ENCODE measurements around the gene ANP32D.

DNA sequence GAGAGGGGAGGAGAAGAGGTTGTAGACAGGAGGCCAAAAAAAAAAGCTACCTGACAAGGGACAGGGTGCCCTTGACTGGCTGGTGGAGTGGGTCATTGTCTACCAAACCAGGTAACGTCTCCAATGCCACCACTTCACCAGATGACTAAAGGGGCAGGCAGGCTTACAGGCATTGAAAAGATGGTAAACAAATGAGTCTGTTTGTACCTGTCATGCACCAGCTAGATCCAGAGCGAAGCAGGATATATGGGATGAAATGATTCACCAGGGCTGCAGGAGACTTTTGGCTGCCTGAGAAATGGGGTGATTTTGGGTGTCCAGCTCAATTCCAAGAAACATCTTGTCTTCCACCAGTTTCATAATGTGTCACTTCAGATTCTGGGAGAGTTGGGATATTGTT lies 13.9 kb downstream of the ANP32D start:
- TF ChIP-seq, protein P1, sequence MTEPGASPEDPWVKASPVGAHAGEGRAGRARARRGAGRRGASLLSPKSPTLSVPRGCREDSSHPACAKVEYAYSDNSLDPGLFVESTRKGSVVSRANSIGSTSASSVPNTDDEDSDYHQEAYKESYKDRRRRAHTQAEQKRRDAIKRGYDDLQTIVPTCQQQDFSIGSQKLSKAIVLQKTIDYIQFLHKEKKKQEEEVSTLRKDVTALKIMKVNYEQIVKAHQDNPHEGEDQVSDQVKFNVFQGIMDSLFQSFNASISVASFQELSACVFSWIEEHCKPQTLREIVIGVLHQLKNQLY (CRISPR knock-in tag; conservative IDR thresholded peaks at IDR 0.05) = no peak
- no peak for TF ChIP-seq POLR2AphosphoS5 (IDR thresholded peaks at IDR 0.05; ENCODE audit: control insufficient read depth, insufficient read depth, low read depth, low read length)
- TF ChIP-seq TOE1 (IDR thresholded peaks at IDR 0.05; ENCODE audit: borderline replicate concordance) = no peak
- no peak for TF ChIP-seq TOE1 (CRISPR knock-in tag; IDR thresholded peaks at IDR 0.05; ENCODE audit: borderline replicate concordance, low read depth)
- TF ChIP-seq ZNF76 (CRISPR knock-in tag; IDR thresholded peaks at IDR 0.05; ENCODE audit: borderline replicate concordance) = no peak
- no peak for TF ChIP-seq KLF13 (tag; IDR thresholded peaks at IDR 0.05; ENCODE audit: borderline replicate concordance, low read depth)
- TF ChIP-seq EWSR1 (IDR thresholded peaks at IDR 0.05; ENCODE audit: borderline replicate concordance, low read depth, partially characterized antibody) = no peak
- TF ChIP-seq, protein P2, sequence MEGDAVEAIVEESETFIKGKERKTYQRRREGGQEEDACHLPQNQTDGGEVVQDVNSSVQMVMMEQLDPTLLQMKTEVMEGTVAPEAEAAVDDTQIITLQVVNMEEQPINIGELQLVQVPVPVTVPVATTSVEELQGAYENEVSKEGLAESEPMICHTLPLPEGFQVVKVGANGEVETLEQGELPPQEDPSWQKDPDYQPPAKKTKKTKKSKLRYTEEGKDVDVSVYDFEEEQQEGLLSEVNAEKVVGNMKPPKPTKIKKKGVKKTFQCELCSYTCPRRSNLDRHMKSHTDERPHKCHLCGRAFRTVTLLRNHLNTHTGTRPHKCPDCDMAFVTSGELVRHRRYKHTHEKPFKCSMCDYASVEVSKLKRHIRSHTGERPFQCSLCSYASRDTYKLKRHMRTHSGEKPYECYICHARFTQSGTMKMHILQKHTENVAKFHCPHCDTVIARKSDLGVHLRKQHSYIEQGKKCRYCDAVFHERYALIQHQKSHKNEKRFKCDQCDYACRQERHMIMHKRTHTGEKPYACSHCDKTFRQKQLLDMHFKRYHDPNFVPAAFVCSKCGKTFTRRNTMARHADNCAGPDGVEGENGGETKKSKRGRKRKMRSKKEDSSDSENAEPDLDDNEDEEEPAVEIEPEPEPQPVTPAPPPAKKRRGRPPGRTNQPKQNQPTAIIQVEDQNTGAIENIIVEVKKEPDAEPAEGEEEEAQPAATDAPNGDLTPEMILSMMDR (IDR thresholded peaks at IDR 0.05 in 2 of 3, conservative IDR thresholded peaks at IDR 0.05 in 1 of 3; ENCODE audit: insufficient read depth in 2 of 3, low read depth in 1 of 3, low read length in 3 of 3) = no peak
- no peak for TF ChIP-seq NFYB (IDR thresholded peaks at IDR 0.05; ENCODE audit: extremely low read depth, insufficient read length)
- no peak for TF ChIP-seq CEBPB (tag; IDR thresholded peaks at IDR 0.05)
